HG02763 (cell line): ENCODE measurements around the gene SMIM22.

ENCODE experiments used
- ATAC-seq: cut with Tn5 transposase; IDR thresholded peaks from one replicate; pipeline ENCODE4 v1.9.1; 2021; ENCODE audit warnings: mild to moderate bottlenecking, moderate library complexity; ENCODE audit not compliant: unreplicated experiment

SMIM22 gene

GRCh38 chr16:4795828-4796572 is 831 bp downstream of the SMIM22 start:
- ATAC-seq, result no peak

- ATAC-seq, result no peak
These were observed 2.0 kb downstream of the SMIM22 start for GRCh38 chr16:4796982-4797804.

DNA sequence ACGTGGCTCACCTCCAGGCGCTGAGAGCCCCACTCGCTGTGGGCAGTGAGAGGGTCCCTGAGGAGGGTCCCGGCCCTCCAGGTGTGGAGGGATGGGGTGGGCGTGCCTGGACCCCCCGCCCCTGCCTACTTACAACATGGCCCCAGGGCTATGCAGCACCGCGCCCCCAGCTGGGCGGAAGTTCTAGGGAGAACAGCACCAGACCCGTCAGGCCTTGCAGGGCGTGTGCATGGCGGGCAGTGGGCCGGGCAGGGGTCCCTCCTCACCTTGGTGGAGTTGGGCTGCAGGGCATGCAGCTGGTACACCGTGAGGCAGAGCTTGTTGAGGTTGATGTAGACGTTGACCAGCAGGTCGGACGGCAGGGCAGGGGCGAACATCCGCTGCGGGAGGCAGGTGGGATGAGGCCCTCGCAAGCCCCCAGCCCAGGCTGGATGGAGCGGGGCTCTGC is 2.7 kb downstream of the SMIM22 start:
- ATAC-seq, result no peak

GRCh38 chr16:4798456-4798855 is 3.3 kb downstream of the SMIM22 start:
- no peak for ATAC-seq

DNA sequence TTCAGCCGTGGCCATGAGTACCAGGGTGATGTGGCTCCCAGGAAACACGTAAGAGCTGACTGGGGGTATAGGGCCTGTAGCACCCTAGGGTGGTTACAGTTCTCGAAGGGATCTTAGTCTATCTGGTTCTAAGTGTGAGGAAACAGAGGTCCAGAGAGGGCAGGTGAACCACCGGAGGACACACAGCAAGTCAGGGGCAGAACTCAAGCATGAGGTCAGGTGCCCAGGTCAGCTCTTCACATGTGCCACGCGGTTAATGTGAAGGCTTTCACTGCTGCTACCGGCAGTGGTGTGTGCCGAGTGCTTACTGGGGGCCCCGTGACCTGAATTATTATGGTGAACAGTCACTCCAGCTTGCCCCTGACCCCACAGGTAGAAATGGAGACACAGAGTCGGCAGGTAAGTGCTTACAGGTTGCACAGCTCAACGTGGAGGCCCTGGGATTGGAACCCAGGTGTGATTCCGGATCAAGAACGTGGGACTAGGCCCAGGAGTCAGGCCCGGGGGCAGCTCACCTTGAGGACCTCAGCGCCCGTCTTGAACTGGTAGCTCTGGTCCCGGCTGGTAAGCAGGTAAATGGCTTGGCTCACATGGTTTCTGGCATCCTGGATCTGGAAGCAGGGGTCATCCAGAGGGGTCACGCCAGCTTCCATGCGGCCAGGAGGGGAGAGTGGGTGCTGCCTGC is 4.1 kb downstream of the SMIM22 start:
- ATAC-seq, result no peak

- ATAC-seq, result no peak
These were observed 5.3 kb downstream of the SMIM22 start for GRCh38 chr16:4800290-4801041.

GRCh38 chr16:4801051-4801961 is 6.1 kb downstream of the SMIM22 start:
- ATAC-seq, result no peak

- ATAC-seq, result peak; percentile 42
These were observed 6.9 kb downstream of the SMIM22 start, which contains the start of gene ROGDI for GRCh38 chr16:4801962-4802658. ROGDI (minus strand) TSS chr16:4802633; CDS start chr16:4802571, 62 bp downstream.

- ATAC-seq, result peak; percentile 90
These were observed 7.6 kb downstream of the SMIM22 start for GRCh38 chr16:4802659-4803287.

DNA sequence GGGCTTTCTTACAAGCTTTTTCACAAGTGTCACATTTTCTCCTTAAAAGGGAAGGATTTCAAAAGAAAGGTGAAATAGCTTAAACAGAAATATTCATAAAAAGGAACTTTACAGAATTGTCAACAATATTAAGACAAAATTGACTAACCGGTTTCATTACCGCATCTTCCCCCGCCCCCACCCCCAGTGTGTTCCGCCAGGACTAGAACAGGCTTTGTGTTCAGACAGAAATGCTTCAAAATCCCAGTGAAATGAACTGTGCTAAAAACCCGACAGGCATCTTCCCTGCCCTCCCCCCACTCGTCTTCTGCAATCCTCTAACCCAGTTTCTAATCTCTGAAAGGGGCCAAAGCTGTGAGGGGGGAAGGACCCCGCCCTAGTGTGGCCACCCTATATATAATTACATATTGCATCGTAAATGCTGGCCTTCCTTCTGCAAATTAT is 8.3 kb downstream of the SMIM22 start:
- no peak for ATAC-seq

GRCh38 chr16:4803898-4804762 is 9.0 kb downstream of the SMIM22 start:
- no peak for ATAC-seq

- no peak for ATAC-seq
These were observed 10.1 kb downstream of the SMIM22 start for GRCh38 chr16:4805231-4805630.

GRCh38 chr16:4806280-4806679 is 11.1 kb downstream of the SMIM22 start:
- ATAC-seq, result no peak

DNA sequence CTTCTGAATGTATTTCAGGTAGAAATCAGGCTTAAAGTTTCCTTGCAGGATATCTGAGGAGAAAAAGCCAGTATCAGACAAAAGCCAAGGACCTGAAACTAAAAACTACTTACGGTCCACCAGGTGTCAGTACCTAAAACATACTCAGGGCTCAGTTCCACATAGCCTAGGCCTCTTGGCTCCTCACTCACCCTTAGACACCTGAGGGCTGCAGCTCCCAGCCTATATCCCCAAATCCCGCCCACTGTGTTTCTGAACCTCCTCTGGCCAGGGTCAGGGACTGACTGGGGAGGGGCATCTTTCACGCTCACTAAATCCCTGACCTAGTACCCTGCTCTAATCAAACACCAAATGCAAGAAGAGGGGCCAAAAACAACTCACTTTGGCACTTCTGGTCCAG is 16.1 kb downstream of the SMIM22 start:
- no peak for ATAC-seq

GRCh38 chr16:4811773-4812172 is 16.6 kb downstream of the SMIM22 start:
- no peak for ATAC-seq

- ATAC-seq, result no peak
These were observed 18.3 kb downstream of the SMIM22 start for GRCh38 chr16:4813251-4814003.

- ATAC-seq, result no peak
These were observed 18.9 kb downstream of the SMIM22 start for GRCh38 chr16:4814046-4814445.
